CD4-positive, alpha-beta T cell treated with Interleukin-10 for 1 hour (primary cell): Measurements from ENCODE around the gene TET2.

Experiments used
- DNase-seq: peaks from one replicate; pipeline ENCODE4 v3.0.0-alpha.2; 2020

Gene TET2

GRCh38 chr4:105145156-105145902 lies 1.3 kb upstream of the TET2 start:
- DNase-seq: peak; percentile 14

- peak; percentile 30 for DNase-seq
Measured at GRCh38 chr4:105145903-105146275, 787 bp upstream of the TET2 start.

- no peak for DNase-seq
Measured at GRCh38 chr4:105147016-105147552, 408 bp downstream of the TET2 start.

- DNase-seq: peak; percentile 45
Measured at GRCh38 chr4:105147553-105148161, 981 bp downstream of the TET2 start.

GRCh38 chr4:105148356-105148755 lies 1.7 kb downstream of the TET2 start:
- no peak for DNase-seq

- DNase-seq: no peak
Measured at GRCh38 chr4:105148776-105149175, 2.1 kb downstream of the TET2 start.

- peak; percentile 2 for DNase-seq
Measured at GRCh38 chr4:105149771-105150170, 3.1 kb downstream of the TET2 start.

- DNase-seq: no peak
Measured at GRCh38 chr4:105150503-105150902, 3.8 kb downstream of the TET2 start.

- DNase-seq: no peak
Measured at GRCh38 chr4:105153749-105154148, 7.1 kb downstream of the TET2 start.

- DNase-seq: no peak
Measured at GRCh38 chr4:105154576-105154975, 7.9 kb downstream of the TET2 start.

- DNase-seq: no peak
Measured at GRCh38 chr4:105155426-105155825, 8.8 kb downstream of the TET2 start.

GRCh38 chr4:105158837-105159236 lies 12.2 kb downstream of the TET2 start:
- no peak for DNase-seq

- no peak for DNase-seq
Measured at GRCh38 chr4:105162123-105162796, 15.6 kb downstream of the TET2 start.

GRCh38 chr4:105164548-105164947 lies 17.9 kb downstream of the TET2 start:
- DNase-seq: no peak

GRCh38 chr4:105166066-105166465 lies 19.4 kb downstream of the TET2 start:
- DNase-seq: no peak

- no peak for DNase-seq
Measured at GRCh38 chr4:105170711-105171110, 24.0 kb downstream of the TET2 start.

GRCh38 chr4:105171912-105172311 lies 25.2 kb downstream of the TET2 start:
- no peak for DNase-seq

GRCh38 chr4:105174098-105174497 lies 27.4 kb downstream of the TET2 start:
- no peak for DNase-seq

GRCh38 chr4:105179539-105180401 lies 33.1 kb downstream of the TET2 start:
- no peak for DNase-seq

- DNase-seq: no peak
Measured at GRCh38 chr4:105181259-105181658, 34.6 kb downstream of the TET2 start.

- no peak for DNase-seq
Measured at GRCh38 chr4:105182211-105182610, 35.5 kb downstream of the TET2 start.

- DNase-seq: no peak
Measured at GRCh38 chr4:105184316-105184980, 37.8 kb downstream of the TET2 start.
